Hepatocyte (in vitro differentiated cells): ENCODE data around the gene FAM120A. TPM values are rescaled to one million over a fixed set of nuclear protein-coding genes. Genes with fewer than 3 reads are reported as not detected.

Source experiments
- DNase-seq: peaks from one replicate; pipeline ENCODE4 v3.0.0-alpha.2; 2016; ENCODE audit warnings: low spot score
- H2AFZ ChIP-seq: fragments of 200-600 bp; sonication (generic); 2 replicates; pipeline ENCODE4 v1.6.0; 2016; ENCODE audit warnings: antibody characterized with exemption, mild to moderate bottlenecking
- H3K27ac ChIP-seq: fragments of 200-600 bp; sonication (generic); 2 replicates; pipeline ENCODE4 v1.5.1; 2016; ENCODE audit warnings: mild to moderate bottlenecking
- H3K27me3 ChIP-seq: fragments of 200-600 bp; sonication (generic); 2 replicates; pipeline ENCODE4 v1.6.1; 2016
- H3K36me3 ChIP-seq: fragments of 200-600 bp; sonication (generic); replicated peaks from 2 replicates; pipeline ENCODE4 v1.5.1; 2016; ENCODE audit warnings: low read depth; ENCODE audit not compliant: insufficient read depth
- H3K4me1 ChIP-seq: fragments of 200-600 bp; sonication (generic); 2 replicates; pipeline ENCODE4 v1.5.1; 2016; ENCODE audit warnings: mild to moderate bottlenecking, moderate library complexity; ENCODE audit not compliant: insufficient read depth
- H3K4me2 ChIP-seq: fragments of 200-600 bp; sonication (generic); 2 replicates; pipeline ENCODE4 v1.6.0; 2016
- H3K4me3 ChIP-seq: fragments of 200-600 bp; sonication (generic); 2 replicates; pipeline ENCODE4 v1.5.1; 2016; ENCODE audit warnings: mild to moderate bottlenecking
- H3K79me2 ChIP-seq: fragments of 200-600 bp; sonication (generic); 2 replicates; pipeline ENCODE4 v1.6.0; 2017; ENCODE audit warnings: mild to moderate bottlenecking
- H3K9me2 ChIP-seq: fragments of 200-600 bp; sonication (generic); replicated peaks from 2 replicates; pipeline ENCODE4 v1.6.0; 2017; ENCODE audit warnings: mild to moderate bottlenecking; ENCODE audit not compliant: insufficient read depth
- H3K9me3 ChIP-seq: fragments of 200-600 bp; sonication (generic); 2 replicates; pipeline ENCODE4 v1.5.1; 2016; ENCODE audit warnings: low read depth, mild to moderate bottlenecking
- H4K20me1 ChIP-seq: fragments of 200-600 bp; sonication (generic); 2 replicates; pipeline ENCODE4 v1.6.0; 2016; ENCODE audit warnings: mild to moderate bottlenecking; ENCODE audit not compliant: insufficient read depth, poor library complexity, severe bottlenecking
- CTCF ChIP-seq: fragments of 200-600 bp; sonication (generic); IDR thresholded peaks from 2 replicates; pipeline ENCODE4 v1.5.1; 2016; ENCODE audit warnings: antibody characterized with exemption, mild to moderate bottlenecking; ENCODE audit not compliant: poor library complexity
- EZH2 ChIP-seq: fragments of 200-600 bp; sonication (generic); IDR thresholded peaks from 2 replicates; pipeline ENCODE4 v1.6.1; 2016; ENCODE audit warnings: antibody characterized with exemption, mild to moderate bottlenecking, borderline replicate concordance
- EZH2phosphoT487 ChIP-seq: fragments of 200-600 bp; sonication (generic); IDR thresholded peaks from one replicate; pipeline ENCODE4 v1.6.1; 2018; ENCODE audit warnings: antibody characterized with exemption, mild to moderate bottlenecking, low read depth, moderate library complexity; ENCODE audit not compliant: unreplicated experiment, severe bottlenecking
- WGBS: methylation state at CpG from one replicate; pipeline ENCODE4 v1.1.6; 2016; ENCODE audit warnings: low lambda C conversion rate; ENCODE audit errors: missing lambda C conversion rate; 5-methylcytosine and 5-hydroxymethylcytosine counted together
- polyA plus RNA-seq: library from polyadenylated mRNA; unstranded; fragments of >200 nt; fragmentation: Nextera tagmentation; extraction: Ambion mirVana; gene quantifications from 2 replicates; pipeline ENCODE4 v1.2.1, GENCODE V29; 2016
- total RNA-seq: library from RNA; depleted of rRNA; stranded (reverse); fragments of >200 nt; gene quantifications from 2 replicates; pipeline ENCODE4 v1.2.3, GENCODE V29; 2014

Gene FAM120A
- total and polyA plus RNA-seq, 2 experiments from 2014 or later: 16.0 to 49.3 TPM

DNA sequence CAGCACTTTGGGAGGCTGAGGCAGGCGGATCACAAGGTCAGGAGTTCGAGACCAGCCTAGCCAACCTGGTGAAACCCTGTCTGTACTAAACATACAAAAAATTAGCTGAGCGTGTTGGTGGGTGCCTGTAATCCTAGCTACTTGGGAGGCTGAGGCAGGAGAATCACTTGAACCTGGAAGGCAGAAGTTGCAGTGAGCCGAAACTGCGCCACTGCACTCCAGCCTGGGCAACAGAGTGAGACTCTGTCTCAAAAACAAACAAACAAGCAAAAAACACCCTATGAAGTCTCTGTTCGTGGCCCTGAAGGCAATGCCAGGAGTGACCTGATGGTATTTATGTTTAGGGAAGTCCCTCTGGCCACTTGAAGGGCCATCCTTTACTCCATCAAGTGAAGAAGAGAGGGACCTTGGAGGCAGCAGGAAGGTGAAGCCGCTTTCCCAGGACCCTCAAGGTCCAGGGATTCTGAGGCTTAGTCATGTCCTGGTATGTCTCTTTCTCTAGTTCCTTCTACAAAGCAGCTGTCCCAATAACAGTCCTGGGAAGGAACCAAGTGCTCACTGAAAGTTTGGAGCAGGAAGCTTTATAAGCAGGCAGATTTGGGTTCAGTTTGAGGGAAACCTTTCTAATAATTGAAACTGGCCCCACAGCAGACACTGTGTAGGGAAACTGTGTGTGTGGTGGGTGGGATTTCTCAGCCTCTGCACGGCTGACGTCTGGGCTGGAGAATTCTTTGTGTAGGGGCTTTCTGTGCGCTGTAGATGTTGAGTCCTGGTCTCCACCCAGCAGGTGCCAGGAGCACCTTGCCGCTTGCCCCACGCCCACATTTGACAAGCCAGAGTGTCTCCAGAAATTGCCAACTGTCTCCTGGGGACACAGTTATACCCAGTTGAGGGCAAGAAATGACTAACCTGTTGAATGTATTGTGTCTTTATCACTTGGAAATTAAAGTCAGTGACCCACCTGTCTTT lies 137.4 kb downstream of the FAM120A start:
- H3K79me2 ChIP-seq: peaks cover 96% of the 10 kb centered on the region
- no peaks in the 10 kb centered on the region for H3K27me3 ChIP-seq
- DNase-seq: peak; percentile 3
- H3K27ac ChIP-seq: no peak overlapping the region
- TF ChIP-seq EZH2phosphoT487 (no peak), CTCF (no peak), EZH2 (no peak)
- peak overlapping the region; percentile 3 for H3K4me2 ChIP-seq
- H3K9me2 ChIP-seq: no peaks in the 10 kb centered on the region
- peaks cover 74% of the 10 kb centered on the region for H4K20me1 ChIP-seq
- H2AFZ ChIP-seq: no peak overlapping the region
- WGBS: 82% methylated on average over 12 of the region's 12 CpGs
- peaks cover 25% of the 10 kb centered on the region for H3K4me1 ChIP-seq
- H3K4me3 ChIP-seq: no peak overlapping the region
- H3K9me3 ChIP-seq: no peaks in the 10 kb centered on the region
- H3K36me3 ChIP-seq: no peaks in the 10 kb centered on the region

DNA sequence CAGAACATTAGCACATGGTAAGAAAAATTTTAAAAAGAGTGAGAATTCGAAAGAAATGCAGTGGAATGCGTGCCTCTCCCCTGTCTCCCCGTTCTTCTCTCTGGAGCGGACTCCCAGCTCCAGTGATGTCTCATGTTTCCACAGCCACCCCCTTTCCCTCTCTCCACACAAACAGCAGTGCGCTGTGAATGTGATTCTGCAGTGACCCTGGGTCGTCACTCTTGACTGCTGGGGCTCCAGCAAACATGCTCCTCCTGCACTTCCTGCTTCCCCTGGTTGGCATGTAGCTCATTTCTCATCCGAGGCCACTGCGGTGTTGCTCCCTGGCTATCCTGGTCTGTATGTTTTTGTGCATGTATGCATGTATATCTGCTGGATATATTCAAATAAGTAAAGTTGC lies 138.2 kb downstream of the FAM120A start:
- Histone ChIP-seq H3K9me2 (no peaks in the 10 kb centered on the region), H2AFZ (no peak overlapping the region), H3K9me3 (no peaks in the 10 kb centered on the region), H3K36me3 (no peaks in the 10 kb centered on the region), H3K79me2 (peaks cover 96% of the 10 kb centered on the region), H3K27me3 (no peaks in the 10 kb centered on the region), H3K4me1 (peaks cover 32% of the 10 kb centered on the region), H3K4me2 (peak overlapping the region; percentile 3), H3K4me3 (no peak overlapping the region), H3K27ac (no peak overlapping the region), H4K20me1 (peaks cover 82% of the 10 kb centered on the region)
- peak; percentile 37 for DNase-seq
- no peak for TF ChIP-seq EZH2phosphoT487
- TF ChIP-seq CTCF: no peak
- TF ChIP-seq EZH2: no peak
- WGBS: 24% methylated on average over 8 of the region's 8 CpGs

- H3K4me3 ChIP-seq: no peak overlapping the region
- H3K79me2 ChIP-seq: peaks cover 96% of the 10 kb centered on the region
Measured at GRCh38 chr9:93590609-93591234, 139.2 kb downstream of the FAM120A start.

More at GRCh38 chr9:93590609-93591234, 139.2 kb downstream of the FAM120A start:
- DNase-seq: no peak
- Histone ChIP-seq H3K27ac (no peak overlapping the region), H3K9me3 (no peaks in the 10 kb centered on the region), H3K4me1 (peaks cover 32% of the 10 kb centered on the region), H2AFZ (no peak overlapping the region), H3K4me2 (no peak overlapping the region), H4K20me1 (peaks cover 84% of the 10 kb centered on the region), H3K9me2 (no peaks in the 10 kb centered on the region), H3K27me3 (no peaks in the 10 kb centered on the region), H3K36me3 (no peaks in the 10 kb centered on the region)
- WGBS: 86% methylated on average over 8 of the region's 8 CpGs
- no peak for TF ChIP-seq EZH2phosphoT487
